ENCODE results near the gene FYN. TPM values are rescaled to one million over a fixed set of nuclear protein-coding genes. Genes with fewer than 3 reads are reported as not detected.
A peak's percentile ranks its signal among the peaks of the same experiment; 100 is the strongest.

Gene FYN
- total and polyA plus RNA-seq, 2 of the 13 experiments (the other 11 are each of a cell fraction or from before 2014, with no cell fraction given): 15.5 to 24.6 TPM

GRCh38 chr6:111610548-111611172 lies 262.6 kb downstream of the FYN start (continued):
- TF ChIP-seq HDAC1 (CRISPR knock-in tag; IDR thresholded peaks at IDR 0.05) (peak; percentile 83), ZNF367 (CRISPR knock-in tag; IDR thresholded peaks at IDR 0.05; ENCODE audit: borderline replicate concordance) (no peak), TEAD2 (CRISPR knock-in tag; IDR thresholded peaks at IDR 0.05) (no peak), ZNF569 (CRISPR knock-in tag; IDR thresholded peaks at IDR 0.05; ENCODE audit: borderline replicate concordance) (no peak), ZNF446 (CRISPR knock-in tag; IDR thresholded peaks at IDR 0.05) (no peak), ZNF317 (CRISPR knock-in tag; IDR thresholded peaks at IDR 0.05) (peak; percentile 74), FOXO1 (CRISPR knock-in tag; IDR thresholded peaks at IDR 0.05) (peak; percentile 85), RFX5 (IDR thresholded peaks at IDR 0.05; ENCODE audit: low read depth, low read length) (no peak), SOX6 (IDR thresholded peaks at IDR 0.05) (no peak), SOX6 (CRISPR knock-in tag; IDR thresholded peaks at IDR 0.05) (peak; percentile 95), MATR3 (CRISPR knock-in tag; IDR thresholded peaks at IDR 0.05) (no peak), ZNF354B (CRISPR knock-in tag; IDR thresholded peaks at IDR 0.05) (no peak), KDM3A (CRISPR knock-in tag; IDR thresholded peaks at IDR 0.05; ENCODE audit: low read depth) (peak; percentile 68; the same call in 1 of the 2 replicates), PHB2 (IDR thresholded peaks at IDR 0.05; ENCODE audit: partially characterized antibody) (no peak), ASH2L (IDR thresholded peaks at IDR 0.05; ENCODE audit: insufficient read length, low read depth, low read length) (peak; percentile 76), ZFP90 (CRISPR knock-in tag; IDR thresholded peaks at IDR 0.05; ENCODE audit: borderline replicate concordance) (no peak; the same call in 1 of the 2 replicates), ZNF691 (CRISPR knock-in tag; IDR thresholded peaks at IDR 0.05; ENCODE audit: borderline replicate concordance, low read depth) (peak; percentile 94), NR2C2 (CRISPR knock-in tag; IDR thresholded peaks at IDR 0.05; ENCODE audit: borderline replicate concordance) (peak; percentile 84), ZSCAN25 (CRISPR knock-in tag; IDR thresholded peaks at IDR 0.05) (no peak), ZNF720 (CRISPR knock-in tag; IDR thresholded peaks at IDR 0.05) (no peak), SP140L (CRISPR knock-in tag; IDR thresholded peaks at IDR 0.05; ENCODE audit: borderline replicate concordance) (no peak), NFYB (CRISPR knock-in tag; IDR thresholded peaks at IDR 0.05) (peak; percentile 49; the same call in 1 of the 2 replicates)
- TF ChIP-seq, protein P1, sequence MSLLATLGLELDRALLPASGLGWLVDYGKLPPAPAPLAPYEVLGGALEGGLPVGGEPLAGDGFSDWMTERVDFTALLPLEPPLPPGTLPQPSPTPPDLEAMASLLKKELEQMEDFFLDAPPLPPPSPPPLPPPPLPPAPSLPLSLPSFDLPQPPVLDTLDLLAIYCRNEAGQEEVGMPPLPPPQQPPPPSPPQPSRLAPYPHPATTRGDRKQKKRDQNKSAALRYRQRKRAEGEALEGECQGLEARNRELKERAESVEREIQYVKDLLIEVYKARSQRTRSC (CRISPR knock-in tag; IDR thresholded peaks at IDR 0.05; ENCODE audit: low read depth): 0 out of 2 replicates have a peak, but pooled peaks have one; percentile 48
- TF ChIP-seq, protein P2, sequence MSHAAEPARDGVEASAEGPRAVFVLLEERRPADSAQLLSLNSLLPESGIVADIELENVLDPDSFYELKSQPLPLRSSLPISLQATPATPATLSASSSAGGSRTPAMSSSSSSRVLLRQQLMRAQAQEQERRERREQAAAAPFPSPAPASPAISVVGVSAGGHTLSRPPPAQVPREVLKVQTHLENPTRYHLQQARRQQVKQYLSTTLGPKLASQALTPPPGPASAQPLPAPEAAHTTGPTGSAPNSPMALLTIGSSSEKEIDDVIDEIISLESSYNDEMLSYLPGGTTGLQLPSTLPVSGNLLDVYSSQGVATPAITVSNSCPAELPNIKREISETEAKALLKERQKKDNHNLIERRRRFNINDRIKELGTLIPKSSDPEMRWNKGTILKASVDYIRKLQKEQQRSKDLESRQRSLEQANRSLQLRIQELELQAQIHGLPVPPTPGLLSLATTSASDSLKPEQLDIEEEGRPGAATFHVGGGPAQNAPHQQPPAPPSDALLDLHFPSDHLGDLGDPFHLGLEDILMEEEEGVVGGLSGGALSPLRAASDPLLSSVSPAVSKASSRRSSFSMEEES (CRISPR knock-in tag; IDR thresholded peaks at IDR 0.05): peak; percentile 79
- TF ChIP-seq, protein P3, sequence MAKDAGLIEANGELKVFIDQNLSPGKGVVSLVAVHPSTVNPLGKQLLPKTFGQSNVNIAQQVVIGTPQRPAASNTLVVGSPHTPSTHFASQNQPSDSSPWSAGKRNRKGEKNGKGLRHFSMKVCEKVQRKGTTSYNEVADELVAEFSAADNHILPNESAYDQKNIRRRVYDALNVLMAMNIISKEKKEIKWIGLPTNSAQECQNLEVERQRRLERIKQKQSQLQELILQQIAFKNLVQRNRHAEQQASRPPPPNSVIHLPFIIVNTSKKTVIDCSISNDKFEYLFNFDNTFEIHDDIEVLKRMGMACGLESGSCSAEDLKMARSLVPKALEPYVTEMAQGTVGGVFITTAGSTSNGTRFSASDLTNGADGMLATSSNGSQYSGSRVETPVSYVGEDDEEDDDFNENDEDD (CRISPR knock-in tag; IDR thresholded peaks at IDR 0.05; ENCODE audit: borderline replicate concordance): peak; percentile 26; the same call in 1 of the 2 replicates
- TF ChIP-seq, protein P4, sequence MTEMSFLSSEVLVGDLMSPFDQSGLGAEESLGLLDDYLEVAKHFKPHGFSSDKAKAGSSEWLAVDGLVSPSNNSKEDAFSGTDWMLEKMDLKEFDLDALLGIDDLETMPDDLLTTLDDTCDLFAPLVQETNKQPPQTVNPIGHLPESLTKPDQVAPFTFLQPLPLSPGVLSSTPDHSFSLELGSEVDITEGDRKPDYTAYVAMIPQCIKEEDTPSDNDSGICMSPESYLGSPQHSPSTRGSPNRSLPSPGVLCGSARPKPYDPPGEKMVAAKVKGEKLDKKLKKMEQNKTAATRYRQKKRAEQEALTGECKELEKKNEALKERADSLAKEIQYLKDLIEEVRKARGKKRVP (CRISPR knock-in tag; IDR thresholded peaks at IDR 0.05): peak in 1 of 2 experiments; percentile 34; a peak in 1 of 4 replicates

All from HepG2 (cell line).